Calu3 (cell line): ENCODE measurements around the gene NCKAP5. TPM values are rescaled to one million over a fixed set of nuclear protein-coding genes. Genes with fewer than 3 reads are reported as not detected.

Experiments
- BruUV-seq: library from RNA; stranded (reverse); fragments of 400-500 nt; replicated peaks from 2 replicates; lab custom pipeline; 2021; lab: Mats Ljungman, UMichigan
- CTCF ChIA-PET: fragments of 300-600 bp; sonication (Branson Sonifier 250); formaldehyde crosslinking; loops from one replicate; lab custom pipeline; 2022; ENCODE audit warnings: antibody characterized with exemption; lab: Charles Lee
- DNase-seq: peaks from one replicate; pipeline ENCODE4 v3.0.0; 2022
- H3K27ac Mint-ChIP-seq: one replicate; pipeline ENCODE4 v1.8.0; 2022; ENCODE audit warnings: mixed read lengths; ENCODE audit not compliant: unreplicated experiment
- H3K27me3 Mint-ChIP-seq: one replicate; pipeline ENCODE4 v1.8.0; 2022; ENCODE audit warnings: mixed read lengths; ENCODE audit not compliant: unreplicated experiment
- H3K36me3 Mint-ChIP-seq: one replicate; pipeline ENCODE4 v1.8.0; 2022; ENCODE audit warnings: mild to moderate bottlenecking, moderate library complexity, mixed read lengths; ENCODE audit not compliant: insufficient read depth, unreplicated experiment
- H3K4me1 Mint-ChIP-seq: one replicate; pipeline ENCODE4 v1.8.0; 2022; ENCODE audit warnings: mild to moderate bottlenecking, low read depth, mixed read lengths; ENCODE audit not compliant: unreplicated experiment
- H3K4me3 Mint-ChIP-seq: one replicate; pipeline ENCODE4 v1.8.0; 2022; ENCODE audit warnings: mild to moderate bottlenecking, low read depth, moderate library complexity, mixed read lengths; ENCODE audit not compliant: unreplicated experiment
- H3K9me3 Mint-ChIP-seq: one replicate; pipeline ENCODE4 v1.8.0; 2022; ENCODE audit warnings: low read depth, mixed read lengths; ENCODE audit not compliant: unreplicated experiment
- CTCF ChIP-seq: fragments of 200-600 bp; IDR thresholded peaks from one replicate; pipeline ENCODE4 v1.8.0; 2022; ENCODE audit warnings: antibody characterized with exemption; ENCODE audit not compliant: unreplicated experiment
- intact Hi-C: fragments of 100-400 bp; cut with micrococcal nuclease; formaldehyde crosslinking; loops from one replicate; pipeline ENCODE4 v1.10.0; 2022; ENCODE audit not compliant: unreplicated experiment
- total RNA-seq: library from RNA; stranded (reverse); gene quantifications from 2 replicates; pipeline ENCODE4 v1.2.3, GENCODE V29; 2022

NCKAP5 gene
- total RNA-seq, 1 experiment from 2014 or later = 2.2 TPM

GRCh38 chr2:132969371-132969985 lies 598.8 kb downstream of the NCKAP5 start:
- no peak for TF ChIP-seq CTCF
- H3K27me3 Mint-ChIP-seq = no peaks in the 10 kb centered on the region
- peak overlapping the region; percentile 16 for H3K27ac Mint-ChIP-seq
- no TSS peak for BruUV-seq
- intact Hi-C loops = no loop called here
- H3K9me3 Mint-ChIP-seq = peaks cover 3% of the 10 kb centered on the region
- no peaks in the 10 kb centered on the region for H3K36me3 Mint-ChIP-seq
- CTCF ChIA-PET = no interaction called here
- H3K4me1 Mint-ChIP-seq = peaks cover 27% of the 10 kb centered on the region
- no peak overlapping the region for H3K4me3 Mint-ChIP-seq
- DNase-seq = peak; percentile 6

- H3K27me3 Mint-ChIP-seq = no peaks in the 10 kb centered on the region
- no peaks in the 10 kb centered on the region for H3K36me3 Mint-ChIP-seq
- CTCF ChIA-PET = no interaction called here
- no peak for DNase-seq
- no peak for TF ChIP-seq CTCF
- H3K9me3 Mint-ChIP-seq = no peaks in the 10 kb centered on the region
- no peak overlapping the region for H3K4me3 Mint-ChIP-seq
- H3K27ac Mint-ChIP-seq = no peak overlapping the region
- intact Hi-C loops = no loop called here
- no TSS peak for BruUV-seq
- H3K4me1 Mint-ChIP-seq = peaks cover 18% of the 10 kb centered on the region
These were observed 602.8 kb downstream of the NCKAP5 start for GRCh38 chr2:132965460-132965859.

GRCh38 chr2:132963161-132963560 lies 605.1 kb downstream of the NCKAP5 start:
- intact Hi-C loops = no loop called here
- no peaks in the 10 kb centered on the region for H3K9me3 Mint-ChIP-seq
- no peak overlapping the region for H3K27ac Mint-ChIP-seq
- no peak for DNase-seq
- CTCF ChIA-PET = no interaction called here
- no TSS peak for BruUV-seq
- no peaks in the 10 kb centered on the region for H3K27me3 Mint-ChIP-seq
- TF ChIP-seq CTCF = no peak
- no peaks in the 10 kb centered on the region for H3K36me3 Mint-ChIP-seq
- H3K4me3 Mint-ChIP-seq = no peak overlapping the region
- H3K4me1 Mint-ChIP-seq = peaks cover 9% of the 10 kb centered on the region

- CTCF ChIA-PET = no interaction called here
- H3K9me3 Mint-ChIP-seq = no peaks in the 10 kb centered on the region
These were observed 609.4 kb downstream of the NCKAP5 start for GRCh38 chr2:132958887-132959286.

More at GRCh38 chr2:132958887-132959286, 609.4 kb downstream of the NCKAP5 start:
- Mint-ChIP-seq H3K36me3 (no peaks in the 10 kb centered on the region), H3K27me3 (no peaks in the 10 kb centered on the region), H3K4me1 (no peaks in the 10 kb centered on the region), H3K4me3 (no peak overlapping the region), H3K27ac (no peak overlapping the region)
- TF ChIP-seq CTCF = no peak
- intact Hi-C loops = no loop called here
- DNase-seq = no peak
- no TSS peak for BruUV-seq
